CD4-positive, alpha-beta T cell treated with Interleukin-4 for 1 hour (primary cell): Measurements from ENCODE around the gene MIOX.

ENCODE experiments used
- DNase-seq, 2 donors: peaks; one replicate each; pipeline ENCODE4 v3.0.0-alpha.2; 2020 to 2022

Gene MIOX

GRCh38 chr22:50530877-50531545 lies 44.4 kb downstream of the MIOX start:
- DNase-seq: peak; percentile 85 to 90

GRCh38 chr22:50531546-50531961 lies 44.9 kb downstream of the MIOX start:
- peak; percentile 72 to 80 for DNase-seq

GRCh38 chr22:50531962-50532674 lies 45.5 kb downstream of the MIOX start:
- DNase-seq: peak in 1 of 2 donors; percentile 36

- no peak for DNase-seq
These were observed 46.5 kb downstream of the MIOX start for GRCh38 chr22:50532824-50533796.

GRCh38 chr22:50533856-50534711 lies 47.4 kb downstream of the MIOX start:
- DNase-seq: peak; percentile 56 to 60

GRCh38 chr22:50535113-50535512 lies 48.5 kb downstream of the MIOX start:
- DNase-seq: no peak

- no peak for DNase-seq
These were observed 49.6 kb downstream of the MIOX start for GRCh38 chr22:50536226-50536625.

- DNase-seq: no peak
These were observed 51.1 kb downstream of the MIOX start for GRCh38 chr22:50537765-50538164.
